A673 (cell line): ENCODE data around the gene MFSD11. TPM values are rescaled to one million over a fixed set of nuclear protein-coding genes. Genes with fewer than 3 reads are reported as not detected.

Experiments used
- BruUV-seq: library from RNA; stranded (reverse); fragments of 400-500 nt; replicated peaks from 2 replicates; lab custom pipeline; 2021; lab: Mats Ljungman, UMichigan
- CTCF ChIA-PET: fragments of 300-600 bp; sonication (Branson Sonifier 250); formaldehyde crosslinking; loops from one replicate; lab custom pipeline; 2022; ENCODE audit warnings: antibody characterized with exemption; lab: Charles Lee
- POLR2A ChIA-PET: fragments of 300-600 bp; sonication (Branson Sonifier 250); formaldehyde crosslinking; loops from one replicate; lab custom pipeline; 2022; ENCODE audit warnings: antibody characterized with exemption; ENCODE audit not compliant: low non-redundant PET; lab: Charles Lee
- DNase-seq: peaks from one replicate; pipeline ENCODE4 v3.0.0-alpha.2; 2015; ENCODE audit warnings: low spot score
- H3K27ac ChIP-seq: fragments of 200-600 bp; sonication (generic); 2 replicates; pipeline ENCODE4 v1.5.1; 2016; ENCODE audit warnings: mixed run types, low read depth, mild to moderate bottlenecking, mixed read lengths, antibody characterized with exemption, low read length; ENCODE audit not compliant: poor library complexity, severe bottlenecking
- H3K27me3 ChIP-seq: fragments of 200-600 bp; sonication (generic); replicated peaks from 2 replicates; pipeline ENCODE4 v1.6.1; 2017; ENCODE audit warnings: mixed run types, low read depth, mild to moderate bottlenecking, mixed read lengths, antibody characterized with exemption, low read length; ENCODE audit not compliant: insufficient read depth, poor library complexity
- H3K36me3 ChIP-seq: fragments of 200-600 bp; sonication (generic); 2 replicates; pipeline ENCODE4 v1.6.1; 2016; ENCODE audit warnings: mixed run types, mild to moderate bottlenecking, mixed read lengths, antibody characterized with exemption, low read length; ENCODE audit not compliant: insufficient read depth, poor library complexity, severe bottlenecking
- H3K4me1 ChIP-seq: fragments of 200-600 bp; sonication (generic); 2 replicates; pipeline ENCODE4 v1.6.1; 2017; ENCODE audit warnings: mixed run types, mild to moderate bottlenecking, mixed read lengths, antibody characterized with exemption, low read length; ENCODE audit not compliant: insufficient read depth, poor library complexity, severe bottlenecking
- H3K4me3 ChIP-seq: fragments of 200-600 bp; sonication (generic); 2 replicates; pipeline ENCODE4 v1.5.1; 2016; ENCODE audit warnings: low read depth, mixed run types, mild to moderate bottlenecking, mixed read lengths, low read length; ENCODE audit not compliant: poor library complexity, severe bottlenecking
- H3K9me3 ChIP-seq: fragments of 200-600 bp; sonication (generic); 2 replicates; pipeline ENCODE4 v1.6.1; 2016; ENCODE audit warnings: mixed run types, low read depth, mild to moderate bottlenecking, mixed read lengths, antibody characterized with exemption, low read length; ENCODE audit not compliant: poor library complexity, severe bottlenecking
- EZH2 ChIP-seq: fragments of 200-600 bp; sonication (generic); IDR thresholded peaks from 2 replicates; pipeline ENCODE4 v1.6.1; 2017; ENCODE audit warnings: borderline replicate concordance, low read depth, mild to moderate bottlenecking, mixed read lengths, antibody characterized with exemption, low read length; ENCODE audit not compliant: poor library complexity, severe bottlenecking
- intact Hi-C: fragments of 100-400 bp; cut with micrococcal nuclease; formaldehyde crosslinking; loops from one replicate; pipeline ENCODE4 v1.10.0; 2022; ENCODE audit not compliant: unreplicated experiment
- total RNA-seq: library from RNA; stranded (reverse); gene quantifications from 2 replicates; pipeline ENCODE4 v1.2.3, GENCODE V29; 2021
- TF ChIP-seq, protein P1 (sequence below): fragments of 300-800, 200-600 bp; sonication (generic); conservative IDR thresholded peaks from 2 replicates; pipeline ENCODE4 v1.5.1; 2017; ENCODE audit warnings: low read depth, mild to moderate bottlenecking, antibody characterized with exemption, low read length, moderate library complexity, mixed read lengths

Gene MFSD11
- total RNA-seq, 1 experiment from 2014 or later = 38.8 TPM

DNA sequence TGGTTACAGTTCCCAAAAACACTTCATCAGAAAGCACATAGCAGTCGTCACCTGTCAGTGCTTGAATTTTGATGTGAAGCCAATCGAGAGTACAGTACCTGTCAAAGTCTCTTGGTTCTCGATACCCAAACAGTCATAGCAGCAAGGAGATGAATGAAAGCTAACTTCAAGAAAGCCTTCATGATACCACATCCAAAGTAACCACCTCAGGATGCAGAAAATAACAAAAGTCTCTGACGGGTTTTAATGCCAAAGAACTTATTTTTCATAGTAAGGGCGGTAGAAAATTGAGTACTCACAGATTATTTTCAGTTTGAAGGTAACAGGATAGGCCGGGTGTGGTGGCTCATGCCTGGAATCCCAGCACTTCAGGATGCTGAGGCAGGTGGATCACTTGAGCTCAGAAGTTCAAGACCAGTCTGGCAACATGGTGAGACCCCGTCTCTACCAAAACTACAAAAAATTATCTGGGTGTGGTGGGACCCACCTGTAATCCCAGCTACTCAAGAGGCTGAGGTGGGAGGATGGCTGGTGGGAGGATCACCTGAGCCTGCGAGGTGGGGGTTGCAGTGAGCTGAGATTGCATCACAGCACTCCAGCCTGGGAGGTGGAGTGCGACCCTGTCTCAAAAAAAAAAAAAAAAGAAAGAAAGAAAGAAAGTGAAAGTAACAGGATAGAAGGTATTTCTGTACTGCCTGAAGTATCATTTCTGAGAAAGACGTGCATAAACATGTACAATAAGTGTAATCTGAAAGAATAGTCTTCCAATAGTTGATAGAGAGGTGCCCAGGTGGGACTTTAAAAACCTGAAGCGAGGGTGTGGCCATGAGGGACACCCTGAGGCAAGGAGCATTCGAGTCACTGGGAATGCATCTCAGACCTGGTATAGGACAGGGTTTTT is 15.4 kb downstream of the MFSD11 start:
- Histone ChIP-seq H3K4me1 (no peaks in the 10 kb centered on the region), H3K9me3 (no peaks in the 10 kb centered on the region), H3K36me3 (peaks cover 8% of the 10 kb centered on the region), H3K4me3 (no peak overlapping the region), H3K27ac (no peak overlapping the region), H3K27me3 (no peaks in the 10 kb centered on the region)
- intact Hi-C loops = no loop called here
- no peak for DNase-seq
- no TSS peak for BruUV-seq
- TF ChIP-seq, protein P1, sequence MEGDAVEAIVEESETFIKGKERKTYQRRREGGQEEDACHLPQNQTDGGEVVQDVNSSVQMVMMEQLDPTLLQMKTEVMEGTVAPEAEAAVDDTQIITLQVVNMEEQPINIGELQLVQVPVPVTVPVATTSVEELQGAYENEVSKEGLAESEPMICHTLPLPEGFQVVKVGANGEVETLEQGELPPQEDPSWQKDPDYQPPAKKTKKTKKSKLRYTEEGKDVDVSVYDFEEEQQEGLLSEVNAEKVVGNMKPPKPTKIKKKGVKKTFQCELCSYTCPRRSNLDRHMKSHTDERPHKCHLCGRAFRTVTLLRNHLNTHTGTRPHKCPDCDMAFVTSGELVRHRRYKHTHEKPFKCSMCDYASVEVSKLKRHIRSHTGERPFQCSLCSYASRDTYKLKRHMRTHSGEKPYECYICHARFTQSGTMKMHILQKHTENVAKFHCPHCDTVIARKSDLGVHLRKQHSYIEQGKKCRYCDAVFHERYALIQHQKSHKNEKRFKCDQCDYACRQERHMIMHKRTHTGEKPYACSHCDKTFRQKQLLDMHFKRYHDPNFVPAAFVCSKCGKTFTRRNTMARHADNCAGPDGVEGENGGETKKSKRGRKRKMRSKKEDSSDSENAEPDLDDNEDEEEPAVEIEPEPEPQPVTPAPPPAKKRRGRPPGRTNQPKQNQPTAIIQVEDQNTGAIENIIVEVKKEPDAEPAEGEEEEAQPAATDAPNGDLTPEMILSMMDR = no peak
- TF ChIP-seq EZH2 = no peak
- CTCF ChIA-PET = no interaction called here
- POLR2A ChIA-PET = no interaction called here

DNA sequence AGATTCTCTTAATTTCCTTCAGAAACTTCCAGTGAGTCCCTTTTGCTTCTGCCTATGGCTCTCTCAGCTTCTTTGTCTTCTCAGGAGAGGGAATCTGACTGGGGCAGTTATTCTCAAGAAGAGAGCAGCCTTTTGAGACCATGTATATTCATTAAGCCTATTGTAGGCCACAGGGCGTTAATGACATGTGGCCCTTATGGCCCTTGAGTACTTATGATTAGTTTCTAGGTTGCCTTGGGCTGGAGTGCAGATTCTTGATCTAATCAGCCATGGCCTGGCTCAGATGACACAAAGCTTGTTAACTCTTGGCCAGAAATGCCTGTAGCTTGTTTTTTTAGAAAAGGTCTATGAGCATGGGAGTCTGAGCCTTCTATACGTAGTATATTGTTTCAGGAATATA is 17.4 kb downstream of the MFSD11 start:
- intact Hi-C loops = no loop called here
- BruUV-seq = no TSS peak
- H3K27me3 ChIP-seq = no peaks in the 10 kb centered on the region
- no peaks in the 10 kb centered on the region for H3K4me1 ChIP-seq
- no peak overlapping the region for H3K27ac ChIP-seq
- H3K4me3 ChIP-seq = no peak overlapping the region
- POLR2A ChIA-PET = no interaction called here
- H3K9me3 ChIP-seq = no peaks in the 10 kb centered on the region
- no peak for DNase-seq
- peaks cover 8% of the 10 kb centered on the region for H3K36me3 ChIP-seq
- TF ChIP-seq, protein P1 = no peak
- TF ChIP-seq EZH2 = no peak
- CTCF ChIA-PET = interaction anchor here (0.6 kb wide), 1 partner anchor 17 kb away, joined by 3 read pairs; no protein-coding TSS in a partner anchor

DNA sequence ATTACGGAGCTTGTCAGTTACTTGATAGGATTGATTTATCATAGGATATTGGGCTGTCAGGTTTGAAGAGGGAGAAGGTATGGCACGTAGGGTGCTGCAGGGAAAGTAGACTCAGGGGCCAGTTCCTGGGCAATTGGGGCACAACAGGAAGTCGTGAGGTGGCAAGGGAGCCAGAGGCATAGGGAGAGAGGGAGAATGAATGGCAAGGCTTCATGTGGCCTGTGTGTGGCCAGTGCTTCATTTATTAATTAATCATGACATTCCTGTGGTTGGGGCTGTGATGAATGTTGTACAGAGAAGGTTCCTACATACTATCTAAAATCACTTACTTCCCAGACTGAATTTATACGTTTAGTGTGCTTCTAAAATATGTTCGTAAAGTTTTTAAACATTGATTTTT is 19.3 kb downstream of the MFSD11 start:
- POLR2A ChIA-PET = no interaction called here
- no peak for DNase-seq

More for the DNA sequence above, 19.3 kb downstream of the MFSD11 start:
- no peaks in the 10 kb centered on the region for H3K27me3 ChIP-seq
- intact Hi-C loops = no loop called here
- no peak overlapping the region for H3K27ac ChIP-seq
- no peaks in the 10 kb centered on the region for H3K4me1 ChIP-seq
- BruUV-seq = no TSS peak
- peaks cover 4% of the 10 kb centered on the region for H3K36me3 ChIP-seq
- CTCF ChIA-PET = no interaction called here
- H3K9me3 ChIP-seq = no peaks in the 10 kb centered on the region
- no peak overlapping the region for H3K4me3 ChIP-seq
- TF ChIP-seq EZH2 = no peak
- TF ChIP-seq, protein P1 = no peak
